CD4-positive, alpha-beta T cell treated with Interleukin-15 for 4 hours (primary cell): ENCODE measurements around the gene ARID5A.
"Not testable (repeated sequence)": the region's sequence is repeated elsewhere in the genome, so short reads cannot be mapped to it uniquely, and the experiment has no call there.

ENCODE experiments used
- DNase-seq: peaks from one replicate; pipeline ENCODE4 v3.0.0-alpha.2; 2020; ENCODE audit warnings: low spot score

ARID5A gene

DNA sequence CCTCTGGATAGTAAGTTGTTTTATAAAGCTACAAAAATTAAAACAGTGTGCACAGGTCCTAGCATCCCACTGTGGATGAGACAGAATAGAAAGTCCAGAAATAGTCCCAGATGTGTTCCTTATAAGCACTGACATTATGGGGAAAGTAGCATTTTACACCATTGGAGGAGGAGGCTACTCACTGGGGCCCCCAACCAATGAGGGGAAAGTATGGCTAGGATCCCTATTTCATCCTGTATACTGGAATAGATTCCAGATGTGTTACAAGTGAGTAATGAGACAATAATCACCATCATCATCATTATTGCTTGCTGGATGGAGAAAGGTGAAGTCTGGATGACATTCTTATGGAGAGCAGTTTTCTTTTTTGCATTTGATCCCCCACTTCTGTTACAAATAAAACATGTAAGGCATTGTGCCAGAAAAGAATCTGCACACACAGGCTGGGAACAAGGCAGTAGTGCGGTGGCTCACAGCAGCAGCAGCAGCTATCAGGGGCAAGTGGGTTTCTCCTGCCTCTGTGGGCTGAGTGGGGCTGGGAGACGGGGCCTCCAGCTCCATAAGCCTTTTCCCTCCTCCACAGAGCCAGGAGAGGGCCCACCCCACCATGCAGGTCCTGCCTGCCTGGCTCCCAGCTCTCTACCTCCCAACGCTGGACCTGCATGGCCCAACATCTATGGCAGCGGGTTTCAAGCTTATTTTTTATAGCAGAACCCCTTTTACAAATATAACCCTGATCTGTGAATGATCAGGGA lies 5.0 kb downstream of the ARID5A start:
- DNase-seq, result no peak

DNA sequence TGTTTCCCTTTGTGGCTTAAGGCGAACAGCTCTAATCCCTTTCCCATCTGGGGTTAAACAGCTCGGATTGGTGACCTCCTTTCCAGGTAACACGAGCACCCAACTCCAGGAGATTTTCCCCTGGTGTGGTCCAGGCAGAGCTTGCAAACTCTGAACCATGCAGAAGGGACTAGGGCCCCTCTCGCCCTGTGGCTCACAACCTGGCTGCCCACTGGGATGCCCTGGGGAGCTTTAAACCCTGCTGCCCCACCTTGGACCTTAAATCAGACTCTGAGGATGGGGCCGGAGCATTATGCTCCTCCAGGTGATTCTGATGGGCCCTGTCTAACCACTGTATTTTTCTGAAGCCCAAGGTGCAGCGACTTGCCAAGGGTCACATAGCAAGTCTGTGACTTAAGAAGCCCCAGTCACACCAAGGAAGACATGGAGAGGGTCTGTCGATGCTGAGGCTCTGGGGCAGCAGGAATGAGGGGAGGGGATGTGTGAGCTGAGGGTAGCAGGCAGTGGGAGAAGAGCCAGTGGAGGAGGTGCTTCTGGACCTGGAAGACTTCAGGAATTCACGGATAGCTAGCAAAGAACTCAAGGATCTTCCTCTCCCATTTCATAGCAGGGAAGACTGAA lies 5.9 kb downstream of the ARID5A start:
- DNase-seq, result no peak

DNA sequence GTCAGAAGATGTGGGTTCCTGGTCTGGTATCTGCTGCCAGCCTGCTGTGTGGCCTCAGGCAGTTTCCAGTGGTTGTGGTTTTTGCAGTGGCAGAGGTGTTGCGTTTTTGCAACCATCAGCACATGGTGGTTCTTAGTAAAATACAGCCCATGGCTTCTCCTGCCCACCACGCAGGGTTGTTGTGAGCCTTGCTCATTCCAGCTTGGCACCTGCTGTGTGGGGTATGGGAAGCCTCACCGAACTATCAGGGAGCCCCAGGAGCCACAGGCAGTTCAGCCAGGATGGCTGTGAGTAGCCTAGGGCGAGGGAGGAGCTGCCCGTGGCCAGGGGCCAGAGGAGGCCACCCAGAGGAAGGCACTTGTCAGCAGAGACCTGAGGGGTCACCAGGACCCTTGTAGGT lies 9.8 kb downstream of the ARID5A start:
- no peak for DNase-seq

DNA sequence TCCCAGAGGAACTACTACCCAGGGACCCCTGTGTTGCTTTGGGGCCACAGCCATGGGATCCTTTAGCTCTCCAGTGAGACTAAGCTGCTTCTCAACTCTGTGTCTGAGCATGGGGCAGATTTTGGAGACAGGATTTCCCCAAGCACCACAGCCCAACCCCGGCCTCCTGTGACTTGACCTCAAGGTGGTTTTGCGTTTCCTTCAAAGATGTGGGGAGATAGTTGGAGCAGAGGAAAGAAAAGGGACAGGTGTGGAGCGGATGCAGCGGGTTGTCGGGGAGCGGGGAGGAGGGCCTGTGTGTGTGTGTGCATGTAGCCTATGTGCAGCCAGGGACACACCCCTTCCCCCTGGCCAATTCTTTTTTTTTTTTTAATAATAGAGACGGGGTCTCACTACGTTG lies 10.2 kb downstream of the ARID5A start:
- no peak for DNase-seq

DNA sequence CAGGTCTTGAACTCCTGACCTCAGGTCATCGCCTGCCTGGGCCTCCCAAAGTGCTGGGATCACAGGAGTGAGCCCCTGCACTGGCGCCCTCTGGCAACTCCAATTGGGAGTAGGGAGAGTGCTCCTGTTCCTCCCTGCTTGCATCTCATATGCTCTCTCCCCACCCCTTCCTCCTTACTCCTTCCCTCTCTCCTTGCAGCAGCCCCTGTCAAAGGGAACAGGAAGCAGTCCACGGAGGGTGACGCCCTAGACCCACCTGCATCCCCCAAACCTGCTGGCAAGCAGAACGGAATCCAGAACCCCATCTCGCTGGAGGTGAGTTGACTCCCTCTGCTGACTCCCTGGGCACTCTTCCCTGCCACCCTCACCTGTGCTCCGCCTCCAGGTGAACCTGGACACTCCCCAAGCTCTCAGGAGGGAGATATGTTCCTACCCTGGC lies 10.7 kb downstream of the ARID5A start:
- DNase-seq, result no peak

DNA sequence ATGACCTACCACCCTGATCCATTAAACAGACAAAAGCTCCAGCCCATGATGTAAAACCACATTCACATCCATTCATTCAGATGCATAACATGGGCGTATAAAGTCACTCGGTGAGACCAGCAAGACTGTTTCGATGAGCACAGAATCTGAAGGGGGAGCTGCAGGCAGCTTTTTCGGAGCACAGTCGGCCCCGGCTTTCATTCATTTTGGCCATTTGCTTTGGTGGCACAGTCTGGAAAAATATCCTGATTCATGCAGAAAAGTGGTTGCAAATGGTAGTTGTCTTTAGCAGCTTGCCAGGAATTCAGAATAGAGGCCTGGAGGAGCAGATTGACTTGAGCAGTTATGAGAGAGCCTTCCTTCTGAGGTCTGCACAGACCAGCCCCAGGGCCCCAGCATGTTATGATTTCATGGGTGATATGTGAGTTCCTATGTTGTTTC lies 11.2 kb downstream of the ARID5A start:
- no peak for DNase-seq

DNA sequence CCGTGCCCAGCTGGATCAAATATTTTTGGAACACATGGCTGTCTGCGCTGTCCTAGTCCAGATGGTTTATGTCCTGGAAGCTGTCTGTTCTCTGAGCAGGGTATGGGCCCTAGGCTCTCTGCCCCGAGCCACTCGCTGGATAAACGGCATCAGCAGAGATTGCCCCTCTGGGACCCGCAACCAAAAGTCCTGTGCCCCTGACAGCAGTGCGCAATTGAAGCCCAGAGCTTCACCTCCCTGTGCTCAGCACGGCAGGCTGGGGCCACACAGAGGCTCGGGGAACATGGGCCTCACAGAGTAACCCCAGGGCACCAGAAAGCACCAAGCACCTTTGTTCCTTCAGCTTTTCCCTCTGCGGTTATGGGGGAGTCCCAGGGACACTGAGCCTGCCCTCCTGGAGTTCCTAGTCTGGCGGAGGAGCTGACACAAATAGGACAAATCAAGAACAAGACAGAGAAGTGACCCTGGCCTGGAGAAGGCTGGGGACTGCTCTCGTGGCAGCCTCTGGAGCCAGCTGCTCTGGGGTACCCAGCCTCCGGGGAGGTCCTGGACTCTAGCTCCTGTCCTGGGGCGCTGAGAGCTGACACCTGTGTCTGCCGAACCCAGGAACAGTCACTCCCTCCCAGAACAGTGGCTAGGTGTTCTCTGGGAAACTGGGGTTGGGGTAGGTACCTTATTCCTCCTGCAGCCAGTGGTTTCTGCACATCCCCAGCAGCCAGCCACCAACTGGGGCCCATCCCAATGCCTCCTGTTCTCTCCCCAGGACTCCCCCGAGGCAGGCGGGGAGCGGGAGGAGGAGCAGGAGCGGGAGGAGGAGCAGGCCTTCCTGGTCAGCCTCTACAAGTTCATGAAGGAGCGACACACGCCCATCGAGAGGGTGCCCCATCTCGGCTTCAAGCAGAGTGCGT lies 12.3 kb downstream of the ARID5A start:
- no peak for DNase-seq

DNA sequence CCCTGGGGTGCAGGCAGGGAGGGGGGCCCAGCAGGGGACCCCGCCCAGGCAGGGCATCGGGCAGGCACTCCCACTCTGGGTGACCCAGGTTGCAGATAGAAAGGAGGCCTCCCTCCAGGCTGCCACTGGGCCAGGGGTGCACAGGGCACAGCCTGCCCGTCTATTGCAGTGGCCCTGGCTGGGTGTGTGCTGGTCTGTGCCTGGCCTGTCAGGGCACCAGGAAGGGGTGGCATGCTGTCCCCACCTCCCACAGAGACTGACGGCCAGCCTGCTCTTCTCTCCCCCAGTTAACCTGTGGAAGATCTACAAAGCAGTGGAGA lies 12.9 kb downstream of the ARID5A start:
- no peak for DNase-seq

DNA sequence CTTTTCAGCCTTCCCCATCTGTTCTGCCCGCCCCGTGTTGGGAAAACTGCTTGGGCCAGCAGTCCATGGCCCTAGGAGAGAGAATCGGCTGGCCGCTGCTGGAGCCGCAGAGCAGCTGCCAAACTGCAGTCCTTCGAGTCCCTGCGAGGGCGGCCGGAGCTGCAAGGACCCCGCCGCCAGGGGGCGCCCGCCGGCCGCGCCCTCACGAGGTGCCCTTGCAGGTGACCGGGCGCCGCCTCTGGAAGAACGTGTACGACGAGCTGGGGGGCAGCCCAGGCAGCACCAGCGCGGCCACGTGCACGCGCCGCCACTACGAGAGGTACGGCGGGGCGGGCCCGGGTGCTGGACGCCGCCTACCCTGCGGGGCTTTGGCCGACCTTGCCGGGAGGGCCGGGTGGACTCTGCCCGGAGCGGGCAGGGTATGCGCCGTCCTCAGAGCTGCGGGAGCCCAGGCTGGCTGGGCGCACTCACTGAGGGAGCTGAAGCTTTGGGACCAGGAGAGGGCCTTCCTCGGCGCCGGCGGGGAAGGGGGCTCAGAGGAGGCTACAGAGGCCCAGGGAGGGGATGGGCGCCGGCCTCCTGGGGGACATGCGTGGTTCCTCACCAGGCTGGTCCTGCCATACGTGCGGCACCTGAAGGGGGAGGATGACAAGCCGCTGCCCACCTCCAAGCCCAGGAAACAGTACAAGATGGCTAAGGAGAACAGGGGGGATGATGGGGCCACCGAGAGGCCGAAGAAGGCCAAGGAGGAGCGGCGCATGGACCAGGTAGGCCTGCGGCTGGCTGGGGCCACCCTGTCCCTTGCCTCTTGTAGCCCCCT lies 13.6 kb downstream of the ARID5A start:
- DNase-seq, result no peak

DNA sequence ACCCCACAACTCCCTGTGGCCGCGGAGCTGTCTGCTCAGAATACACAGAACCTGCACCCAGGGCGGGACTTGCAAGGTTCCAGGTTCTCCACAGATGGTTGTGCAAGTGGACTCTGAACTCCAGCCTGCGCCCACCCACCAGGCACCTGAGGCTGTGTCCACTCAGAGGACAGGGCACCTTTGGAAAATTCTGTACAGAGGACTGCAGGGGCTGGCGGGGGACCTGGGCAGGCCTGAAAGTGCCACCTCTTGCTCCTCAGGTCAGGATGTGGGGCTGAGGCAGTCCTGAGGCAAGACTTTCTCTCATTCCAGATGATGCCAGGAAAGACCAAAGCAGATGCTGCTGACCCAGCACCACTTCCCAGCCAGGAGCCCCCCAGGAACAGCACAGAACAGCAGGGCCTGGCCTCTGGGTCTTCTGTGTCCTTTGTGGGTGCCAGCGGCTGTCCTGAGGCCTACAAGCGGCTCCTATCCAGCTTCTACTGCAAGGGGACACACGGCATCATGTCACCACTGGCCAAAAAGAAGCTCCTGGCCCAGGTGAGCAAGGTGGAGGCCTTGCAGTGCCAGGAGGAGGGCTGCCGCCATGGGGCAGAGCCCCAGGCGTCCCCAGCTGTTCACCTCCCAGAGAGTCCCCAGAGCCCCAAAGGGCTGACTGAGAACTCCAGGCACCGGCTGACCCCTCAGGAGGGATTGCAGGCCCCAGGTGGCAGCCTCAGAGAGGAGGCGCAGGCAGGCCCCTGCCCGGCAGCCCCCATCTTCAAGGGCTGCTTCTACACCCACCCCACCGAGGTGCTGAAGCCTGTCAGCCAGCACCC lies 14.4 kb downstream of the ARID5A start:
- no peak for DNase-seq

DNA sequence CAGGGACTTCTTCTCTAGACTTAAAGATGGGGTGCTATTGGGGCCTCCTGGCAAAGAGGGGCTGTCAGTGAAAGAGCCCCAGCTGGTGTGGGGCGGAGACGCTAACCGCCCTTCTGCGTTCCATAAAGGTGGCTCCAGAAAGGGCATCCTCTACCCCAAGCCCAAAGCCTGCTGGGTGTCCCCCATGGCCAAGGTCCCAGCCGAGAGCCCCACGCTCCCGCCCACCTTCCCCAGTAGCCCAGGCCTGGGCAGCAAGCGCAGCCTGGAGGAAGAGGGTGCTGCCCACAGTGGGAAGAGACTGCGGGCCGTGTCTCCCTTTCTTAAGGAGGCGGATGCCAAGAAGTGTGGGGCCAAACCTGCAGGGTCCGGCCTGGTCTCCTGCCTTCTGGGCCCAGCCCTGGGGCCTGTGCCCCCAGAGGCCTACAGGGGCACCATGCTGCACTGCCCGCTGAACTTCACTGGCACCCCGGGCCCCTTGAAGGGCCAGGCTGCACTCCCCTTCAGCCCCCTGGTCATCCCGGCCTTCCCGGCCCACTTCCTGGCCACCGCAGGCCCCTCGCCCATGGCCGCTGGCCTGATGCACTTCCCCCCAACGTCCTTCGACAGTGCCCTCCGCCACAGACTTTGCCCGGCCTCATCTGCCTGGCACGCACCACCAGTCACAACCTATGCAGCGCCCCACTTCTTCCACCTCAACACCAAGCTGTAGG lies 15.2 kb downstream of the ARID5A start:
- DNase-seq, result no peak

DNA sequence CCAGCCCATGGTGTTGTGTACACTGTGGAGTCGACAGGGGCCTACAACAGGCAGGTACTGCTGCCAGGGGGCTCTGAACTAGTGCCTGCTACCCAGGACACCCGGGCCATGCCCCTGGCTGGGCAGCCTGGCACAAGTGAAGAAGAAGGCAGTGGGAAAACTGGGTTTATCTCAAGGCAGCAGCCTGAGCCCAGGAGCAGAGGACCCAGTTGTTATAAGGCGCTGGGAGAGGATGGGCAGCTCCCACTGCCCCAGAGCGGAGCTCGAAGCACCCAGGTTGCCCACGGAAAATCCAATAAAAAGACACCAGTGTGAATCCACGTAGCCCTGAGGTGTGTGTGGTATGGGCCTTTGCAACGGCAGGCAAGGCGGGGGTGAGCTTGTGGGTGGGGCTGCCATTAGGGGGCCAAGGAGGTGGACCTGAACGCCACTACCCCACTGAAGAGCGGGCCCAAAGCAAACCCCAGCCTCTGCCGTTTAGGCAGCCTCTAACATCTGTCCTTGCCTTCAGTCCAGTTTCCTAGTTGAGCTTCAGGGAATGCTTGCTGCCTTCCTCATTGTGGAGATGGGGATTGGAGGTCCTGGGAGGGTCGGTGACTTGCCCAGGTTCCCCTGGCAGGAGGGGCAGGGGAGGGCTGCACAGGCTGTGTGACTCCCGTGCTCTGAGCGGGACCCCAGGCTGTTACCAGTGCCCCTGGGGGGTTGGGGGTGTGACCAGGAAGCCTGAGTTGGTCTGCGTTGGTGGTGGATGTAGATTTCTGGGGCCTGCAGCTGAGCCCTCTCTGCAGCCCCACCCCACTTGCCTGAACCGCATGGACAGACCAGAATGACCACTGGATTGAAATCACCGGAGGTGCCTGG lies 16.0 kb downstream of the ARID5A start:
- DNase-seq, result no peak

DNA sequence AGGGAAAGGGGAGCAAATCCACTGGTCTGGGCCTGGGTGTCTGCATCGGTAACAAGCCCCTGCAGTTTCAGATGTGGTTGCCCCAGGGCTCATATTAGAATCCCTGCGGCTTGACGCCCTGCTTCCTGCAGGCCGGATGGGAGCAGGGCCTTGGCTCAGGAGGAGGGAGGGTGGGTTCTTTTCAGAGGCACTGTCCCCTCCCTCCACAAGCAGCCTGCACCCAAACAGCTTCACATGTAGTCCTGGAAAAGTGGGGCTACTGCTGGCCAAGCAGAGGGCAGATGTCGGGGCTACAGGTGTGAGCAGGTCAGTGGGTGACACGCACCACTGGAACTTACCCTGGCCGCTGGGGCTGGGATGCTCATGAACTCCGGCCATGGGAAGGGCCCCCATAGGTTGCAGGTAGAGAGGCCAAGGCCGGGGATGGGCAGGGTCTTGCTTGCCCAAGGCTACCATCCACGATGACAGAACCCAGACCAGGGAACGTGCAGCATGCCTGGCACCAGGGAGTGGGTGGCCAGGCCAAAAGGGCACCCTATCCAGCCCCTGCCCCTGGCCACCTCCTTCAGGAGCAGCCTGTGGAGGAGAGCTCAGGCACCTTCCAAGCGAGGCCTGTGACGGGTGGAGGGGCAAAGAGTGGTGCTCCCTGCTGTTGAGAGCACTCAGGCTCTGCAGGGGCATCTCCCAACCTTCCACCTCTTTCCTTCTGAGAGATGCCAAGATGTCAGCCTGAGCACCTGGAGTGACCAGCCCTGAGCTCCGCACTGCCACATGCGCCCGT lies 16.8 kb downstream of the ARID5A start:
- DNase-seq, result no peak

DNA sequence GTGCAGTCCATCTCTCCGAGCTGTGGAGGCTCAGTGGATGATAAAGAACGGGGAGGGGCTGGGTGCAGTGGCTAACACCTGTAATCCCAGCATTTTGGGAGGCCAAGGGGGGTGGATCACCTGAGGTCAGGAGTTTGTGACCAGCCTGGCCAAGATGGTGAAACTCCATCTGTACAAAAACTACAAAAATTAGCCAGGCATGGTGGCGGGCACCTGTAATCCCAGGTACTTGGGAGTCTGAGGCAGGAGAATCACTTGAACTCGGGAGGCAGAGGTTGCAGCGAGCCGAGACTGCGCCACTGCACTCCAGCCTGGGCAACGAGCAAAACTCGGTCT lies 17.4 kb downstream of the ARID5A start:
- DNase-seq, result not testable (repeated sequence)

DNA sequence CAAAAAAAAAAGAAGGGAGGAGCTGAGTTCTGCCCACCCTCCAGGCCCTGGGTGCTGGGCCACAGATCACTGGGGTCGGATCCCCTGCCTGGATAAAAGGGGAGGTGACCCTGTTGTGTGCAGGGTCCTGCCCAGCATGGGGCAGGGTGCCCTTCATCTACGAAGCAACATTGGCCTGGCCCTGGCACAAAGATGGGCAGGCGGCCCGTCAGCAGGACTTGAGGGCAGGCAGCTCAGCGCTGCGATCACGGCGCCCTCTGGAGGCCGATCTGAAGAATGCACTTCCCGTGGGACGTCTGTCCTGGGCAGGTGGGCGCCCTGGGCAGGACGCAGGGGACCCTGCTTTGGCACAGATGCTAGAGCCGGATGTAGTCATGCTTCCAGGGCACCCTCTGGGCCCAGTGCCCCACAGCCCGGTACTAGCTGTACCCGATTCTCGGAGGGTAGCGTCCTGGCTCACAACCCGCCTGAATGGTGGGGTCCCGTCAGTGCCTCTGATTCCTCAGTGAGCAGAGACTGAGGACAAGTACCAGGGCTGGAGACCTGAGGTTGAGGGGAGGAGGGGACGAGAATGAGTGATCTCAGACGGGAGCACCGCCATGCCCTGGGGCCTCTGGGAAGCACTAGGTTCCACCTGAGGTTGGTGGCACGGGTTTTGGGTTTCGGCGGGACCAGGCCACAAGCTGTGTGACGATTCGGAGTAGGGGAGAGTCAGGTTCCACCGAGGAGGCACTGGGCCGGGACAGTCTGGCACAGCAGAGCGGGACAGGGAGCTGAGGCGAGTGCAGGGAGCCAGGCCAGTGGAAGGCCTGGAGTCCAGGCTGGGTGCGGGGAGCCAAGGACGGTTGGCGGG lies 18.0 kb downstream of the ARID5A start:
- DNase-seq, result peak; percentile 66

DNA sequence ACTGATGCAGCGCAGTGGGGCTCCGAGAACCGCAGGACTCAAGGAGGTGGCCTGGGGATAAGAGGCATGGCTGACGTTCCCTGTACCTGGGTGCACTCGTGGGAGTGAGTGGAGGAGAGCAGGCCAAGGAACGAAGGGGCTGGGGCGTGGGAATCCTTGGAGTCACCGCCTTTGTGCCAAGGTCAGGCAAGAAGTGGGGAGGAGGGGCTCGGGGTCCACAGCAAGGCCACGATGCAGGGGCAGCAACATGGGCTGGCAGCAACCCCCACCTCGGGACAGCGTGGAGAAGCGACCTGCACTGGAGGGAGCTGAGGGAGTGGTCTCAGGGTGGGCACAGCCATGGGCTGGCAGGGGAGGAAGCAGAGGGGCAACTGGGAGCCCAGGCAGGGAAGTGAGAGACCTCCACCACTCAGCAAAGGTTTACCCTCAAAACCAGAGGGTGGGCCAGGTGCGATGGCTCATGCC lies 18.6 kb downstream of the ARID5A start:
- DNase-seq, result no peak

DNA sequence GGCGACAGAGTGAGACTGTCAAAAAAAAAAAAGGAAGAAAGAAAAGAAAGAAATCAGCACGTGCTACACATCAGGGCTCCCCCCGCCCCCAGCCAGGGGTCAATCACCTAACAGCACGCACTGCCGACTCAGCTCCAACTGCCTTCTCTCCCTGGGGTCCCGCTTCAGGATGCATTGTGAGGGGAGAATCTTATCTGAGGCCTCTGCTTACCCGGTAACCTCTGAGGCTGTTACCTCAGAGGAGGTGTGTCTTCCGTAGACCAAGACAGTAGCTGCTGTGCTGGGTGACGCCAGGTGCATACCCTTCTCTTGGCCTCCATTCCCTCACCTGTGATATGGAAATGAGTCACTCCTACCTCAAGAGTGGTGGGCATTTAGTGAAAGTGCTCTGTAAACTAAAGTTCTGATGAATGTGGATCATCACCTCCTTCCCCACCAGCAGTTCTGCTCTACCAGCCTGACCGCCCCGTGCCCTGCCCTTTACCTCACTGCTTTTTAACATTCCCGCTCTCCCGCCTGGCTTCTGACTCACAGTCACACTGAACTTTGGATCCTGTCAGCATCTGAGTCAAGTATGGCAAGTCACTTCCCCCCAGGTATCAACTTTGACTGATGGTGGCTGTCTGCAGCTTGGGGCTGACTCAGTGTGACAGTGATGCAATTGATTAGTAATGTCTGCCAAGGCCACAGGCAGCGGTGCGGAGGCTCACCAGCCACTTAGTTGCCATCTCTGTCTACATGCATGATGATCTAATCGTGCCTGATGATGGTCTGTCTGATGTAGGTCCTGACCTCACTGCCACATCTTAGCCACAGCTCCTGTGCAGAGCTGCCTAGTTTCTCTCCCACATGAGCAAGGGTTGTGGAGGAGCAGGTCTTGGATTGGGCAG lies 20.1 kb downstream of the ARID5A start:
- peak; percentile 65 for DNase-seq
